Liver (tissue), 9 donors: ENCODE data around the gene GCGR. TPM values are rescaled to one million over a fixed set of nuclear protein-coding genes. Genes with fewer than 3 reads are reported as not detected.

Experiments
- DNase-seq: peaks from one replicate; pipeline ENCODE4 v3.0.0-alpha.2; 2017; ENCODE audit warnings: low spot score
- H3K27ac ChIP-seq, 2 donors: one replicate each; pipeline ENCODE4 v1.7.0; 2013; ENCODE audit warnings: inconsistent platforms in 2 of 2, low read length in 2 of 2, control low read depth in 1 of 2, low read depth in 1 of 2, mild to moderate bottlenecking in 1 of 2
- H3K27me3 ChIP-seq, 4 donors: one replicate each; pipeline versions ENCODE4 v1.6.1 to v1.7.0; 2013; ENCODE audit warnings: low read length in 3 of 4, inconsistent platforms in 1 of 4, mild to moderate bottlenecking in 1 of 4, moderate library complexity in 1 of 4; ENCODE audit not compliant: control insufficient read depth in 4 of 4, insufficient read depth in 4 of 4
- H3K36me3 ChIP-seq, 4 donors: one replicate each; pipeline versions ENCODE4 v1.6.1 to v1.7.0; 2013; ENCODE audit warnings: low read length in 3 of 4, mild to moderate bottlenecking in 3 of 4, low read depth in 1 of 4, moderate library complexity in 1 of 4; ENCODE audit not compliant: control insufficient read depth in 4 of 4, insufficient read depth in 3 of 4
- H3K4me1 ChIP-seq, 4 donors: one replicate each; pipeline versions ENCODE4 v1.6.1 to v1.7.0; 2013; ENCODE audit warnings: low read length in 3 of 4, mild to moderate bottlenecking in 3 of 4, moderate library complexity in 1 of 4; ENCODE audit not compliant: control insufficient read depth in 4 of 4, insufficient read depth in 4 of 4
- H3K4me3 ChIP-seq, 3 donors: one replicate each; pipeline versions ENCODE4 v1.6.1 to v1.7.0; 2013; ENCODE audit warnings: low read length in 3 of 3, control low read depth in 1 of 3, low read depth in 1 of 3, mild to moderate bottlenecking in 1 of 3
- H3K9ac ChIP-seq, 2 donors: one replicate each; pipeline ENCODE4 v1.7.0; 2013; ENCODE audit warnings: low read length in 2 of 2, mild to moderate bottlenecking in 2 of 2, moderate library complexity in 2 of 2, control low read depth in 1 of 2, low read depth in 1 of 2
- H3K9me3 ChIP-seq, 4 donors: one replicate each; pipeline versions ENCODE4 v1.6.1 to v1.7.0; 2013; ENCODE audit warnings: low read length in 3 of 4; ENCODE audit not compliant: control insufficient read depth in 4 of 4
- ATF3 ChIP-seq: IDR thresholded peaks from 2 replicates; pipeline ENCODE4 v1.6.1; 2016; ENCODE audit warnings: antibody characterized with exemption
- CTCF ChIP-seq: fragments of 150-350 bp; IDR thresholded peaks from 2 replicates; pipeline ENCODE4 v1.5.1; 2017; ENCODE audit warnings: improper control_type of control experiment, low read depth, low read length; ENCODE audit not compliant: missing input control
- EGR1 ChIP-seq, 2 donors: IDR thresholded peaks; 2 replicates each; pipeline ENCODE4 v1.6.1; 2016 to 2018; ENCODE audit warnings: antibody characterized with exemption in 2 of 2, low read depth in 2 of 2
- FOXA1 ChIP-seq: IDR thresholded peaks from 2 replicates; pipeline ENCODE4 v1.6.1; 2016; ENCODE audit warnings: antibody characterized with exemption
- FOXA2 ChIP-seq: IDR thresholded peaks from 2 replicates; pipeline ENCODE4 v1.6.1; 2016; ENCODE audit warnings: antibody characterized with exemption
- GABPA ChIP-seq, 2 donors: IDR thresholded peaks in 1 of 2; conservative IDR thresholded peaks in 1 of 2; 2 replicates each; pipeline ENCODE4 v1.6.1; 2016; ENCODE audit warnings: antibody characterized with exemption in 2 of 2, mild to moderate bottlenecking in 1 of 2, moderate library complexity in 1 of 2
- HNF4A ChIP-seq, 2 donors: conservative IDR thresholded peaks; 2 replicates each; pipeline ENCODE4 v1.6.1; 2016; ENCODE audit warnings: antibody characterized with exemption in 2 of 2, mild to moderate bottlenecking in 2 of 2
- HNF4G ChIP-seq: IDR thresholded peaks from 2 replicates; pipeline ENCODE4 v1.6.1; 2016; ENCODE audit warnings: antibody characterized with exemption
- JUND ChIP-seq, 2 donors: IDR thresholded peaks; 2 replicates each; pipeline ENCODE4 v1.6.1; 2016; ENCODE audit warnings: antibody characterized with exemption in 2 of 2
- MAX ChIP-seq: IDR thresholded peaks from 2 replicates; pipeline ENCODE4 v1.6.1; 2016; ENCODE audit warnings: antibody characterized with exemption
- NR2F2 ChIP-seq: IDR thresholded peaks from 2 replicates; pipeline ENCODE4 v1.6.1; 2016; ENCODE audit warnings: antibody characterized with exemption
- REST ChIP-seq: IDR thresholded peaks from 2 replicates; pipeline ENCODE4 v1.6.1; 2016; ENCODE audit warnings: antibody characterized with exemption, mild to moderate bottlenecking
- SP1 ChIP-seq: IDR thresholded peaks from 2 replicates; pipeline ENCODE4 v1.6.1; 2018; ENCODE audit warnings: antibody characterized with exemption, mild to moderate bottlenecking
- TAF1 ChIP-seq: conservative IDR thresholded peaks from 2 replicates; pipeline ENCODE4 v1.6.1; 2016; ENCODE audit warnings: antibody characterized with exemption, mild to moderate bottlenecking
- YY1 ChIP-seq: IDR thresholded peaks from 2 replicates; pipeline ENCODE4 v1.6.1; 2016; ENCODE audit warnings: antibody characterized with exemption, mild to moderate bottlenecking
- ZBTB33 ChIP-seq: IDR thresholded peaks from 2 replicates; pipeline ENCODE4 v1.6.1; 2016; ENCODE audit warnings: antibody characterized with exemption
- WGBS: extraction: QIAGEN DNeasy Blood & Tissue Kit; methylation state at CpG from one replicate; pipeline ENCODE4 v1.1.7; 2013; 5-methylcytosine and 5-hydroxymethylcytosine counted together
- polyA plus RNA-seq, 2 donors: library from polyadenylated mRNA; stranded (reverse) in 1 of 2; unstranded in 1 of 2; fragments of 200-250 nt in 1 of 2; fragments of >200 nt in 1 of 2; fragmentation: Nextera tagmentation in 1 of 2; extraction: Ambion mirVana in 1 of 2; gene quantifications; one replicate each; pipeline versions ENCODE4 v1.2.1 to v1.2.3, GENCODE V29; 2013 to 2015
- total RNA-seq, 2 donors: library from RNA; depleted of rRNA; stranded (reverse); fragments of >200 nt; gene quantifications; one replicate each; pipeline ENCODE4 v1.2.3, GENCODE V29; 2014
- donor health status: healthy.
- donor health status: healthy.
- donor health status: healthy.
- donor health status: healthy.
- donor health status: healthy.

Gene GCGR
- total and polyA plus RNA-seq, 4 donors: 20.7 to 72.0 (median 48.9) TPM

GRCh38 chr17:81840826-81841778 lies 37.2 kb downstream of the GCGR start:
- 67% methylated on average over 40 of the region's 40 CpGs for WGBS
- peaks cover 17 to 33% (median 24%) of the 10 kb centered on the region in 4 donors for H3K36me3 ChIP-seq
- no peak overlapping the region for H3K4me3 ChIP-seq
- H3K27me3 ChIP-seq: no peaks in the 10 kb centered on the region
- H3K27ac ChIP-seq: peak overlapping the region; percentile 8 to 30
- no peak for DNase-seq
- no peak for TF ChIP-seq ZBTB33
- TF ChIP-seq EGR1 (IDR thresholded peaks at IDR 0.05; ENCODE audit: low read depth in 2 of 2): no peak
- TF ChIP-seq YY1: no peak
- TF ChIP-seq FOXA2: no peak
- no peak for TF ChIP-seq CTCF
- no peak for TF ChIP-seq REST
- no peak for TF ChIP-seq GABPA (IDR thresholded peaks at IDR 0.05 in 1 of 2, conservative IDR thresholded peaks at IDR 0.05 in 1 of 2)
- TF ChIP-seq FOXA1: no peak
- TF ChIP-seq NR2F2: no peak
- no peak overlapping the region for H3K9ac ChIP-seq
- no peaks in the 10 kb centered on the region for H3K9me3 ChIP-seq
- peaks cover 0 to 29% (median 19%) of the 10 kb centered on the region in 4 donors for H3K4me1 ChIP-seq

GRCh38 chr17:81841866-81842265 lies 37.9 kb downstream of the GCGR start:
- peaks cover 25 to 41% (median 30%) of the 10 kb centered on the region in 4 donors for H3K36me3 ChIP-seq
- DNase-seq: no peak
- 76% methylated on average over 15 of the region's 15 CpGs for WGBS
- TF ChIP-seq ATF3: no peak
- TF ChIP-seq ZBTB33: no peak
- no peak for TF ChIP-seq SP1
- no peak for TF ChIP-seq YY1
- no peak for TF ChIP-seq FOXA2
- no peak for TF ChIP-seq JUND (IDR thresholded peaks at IDR 0.05)
- TF ChIP-seq NR2F2: no peak
- TF ChIP-seq HNF4A (conservative IDR thresholded peaks at IDR 0.05): no peak
- TF ChIP-seq REST: no peak
- no peak for TF ChIP-seq MAX
- TF ChIP-seq TAF1: no peak
- TF ChIP-seq GABPA (IDR thresholded peaks at IDR 0.05 in 1 of 2, conservative IDR thresholded peaks at IDR 0.05 in 1 of 2): no peak
- TF ChIP-seq HNF4G: no peak

More at GRCh38 chr17:81841866-81842265, 37.9 kb downstream of the GCGR start:
- no peak overlapping the region for H3K4me3 ChIP-seq
- H3K27me3 ChIP-seq: no peaks in the 10 kb centered on the region
- H3K27ac ChIP-seq: no peak overlapping the region
- peaks cover 0 to 29% (median 19%) of the 10 kb centered on the region in 4 donors for H3K4me1 ChIP-seq
- H3K9me3 ChIP-seq: no peaks in the 10 kb centered on the region
- H3K9ac ChIP-seq: no peak overlapping the region
